Activated CD4-positive, alpha-beta memory T cell treated with anti-CD3 and anti-CD28 coated beads, Interleukin-2, amount 10 ng/mL, durations not matched to agents 7 days and 5 days (primary cell): ENCODE results near the gene TRPV2. TPM values are rescaled to one million over a fixed set of nuclear protein-coding genes. Genes with fewer than 3 reads are reported as not detected.
"Not testable (repeated sequence)": the region's sequence is repeated elsewhere in the genome, so short reads cannot be mapped to it uniquely, and the experiment has no call there.

Experiments
- CTCF ChIA-PET: fragments of 350-600 bp; sonication (Branson Sonifier 250); formaldehyde crosslinking; loops from one replicate; lab custom pipeline; 2021; ENCODE audit warnings: antibody characterized with exemption, inconsistent platforms; lab: Charles Lee
- POLR2A ChIA-PET: fragments of 350-600 bp; sonication (Branson Sonifier 250); formaldehyde crosslinking; loops from one replicate; lab custom pipeline; 2021; ENCODE audit warnings: antibody characterized with exemption; lab: Charles Lee
- DNase-seq: peaks from one replicate; pipeline ENCODE4 v3.0.0-alpha.2; 2020
- H3K27ac Mint-ChIP-seq: one replicate; pipeline ENCODE4 v1.8.0; 2021; ENCODE audit warnings: mild to moderate bottlenecking, mixed read lengths
- H3K27me3 Mint-ChIP-seq: one replicate; pipeline ENCODE4 v1.8.0; 2021; ENCODE audit warnings: mixed read lengths
- H3K36me3 Mint-ChIP-seq: one replicate; pipeline ENCODE4 v1.8.0; 2021; ENCODE audit warnings: low read depth, mixed read lengths
- H3K4me1 Mint-ChIP-seq: one replicate; pipeline ENCODE4 v1.8.0; 2021; ENCODE audit warnings: mixed read lengths
- H3K4me3 Mint-ChIP-seq: one replicate; pipeline ENCODE4 v1.8.0; 2021; ENCODE audit warnings: mild to moderate bottlenecking, mixed read lengths
- H3K9me3 Mint-ChIP-seq: one replicate; pipeline ENCODE4 v1.8.0; 2021; ENCODE audit warnings: mixed read lengths
- total RNA-seq, 2 experiments: library from RNA; stranded (reverse); gene quantifications; one replicate each; pipeline ENCODE4 v1.2.3, GENCODE V29; 2021

Gene TRPV2
- total RNA-seq, 2 experiments from 2014 or later: 131 to 142 TPM

GRCh38 chr17:16440354-16440753 is 25.0 kb downstream of the TRPV2 start:
- not testable (repeated sequence) for H3K9me3 Mint-ChIP-seq, H3K27me3 Mint-ChIP-seq, DNase-seq
- peaks cover 53% of the 10 kb centered on the region for H3K4me1 Mint-ChIP-seq
- H3K27ac Mint-ChIP-seq: peak overlapping the region; percentile 97
- CTCF ChIA-PET: interaction anchor here (0.6 to 2.9 kb wide), 8 partner anchors 12 to 1173 kb away, joined by 3 to 30 read pairs (median 8); partner anchors contain the start of genes CCDC144A and TRPV2
- POLR2A ChIA-PET: interaction anchor here (1.0 to 7.0 kb wide), 9 partner anchors 12 to 224 kb away, joined by 3 to 137 read pairs (median 5); partner anchors contain the start of genes PIGL, TRPV2 and UBB
- peaks cover 73% of the 10 kb centered on the region for H3K36me3 Mint-ChIP-seq
- H3K4me3 Mint-ChIP-seq: peak overlapping the region; percentile 98

- Mint-ChIP-seq H3K27me3 (no peaks in the 10 kb centered on the region), H3K4me3 (peak overlapping the region; percentile 98), H3K9me3 (no peaks in the 10 kb centered on the region), H3K4me1 (peaks cover 50% of the 10 kb centered on the region), H3K27ac (peak overlapping the region; percentile 97), H3K36me3 (peaks cover 71% of the 10 kb centered on the region)
- POLR2A ChIA-PET: interaction anchor here (0.7 to 7.0 kb wide), 11 partner anchors 11 to 224 kb away, joined by 3 to 137 read pairs (median 4); partner anchors contain the start of genes PIGL, TRPV2 and UBB
- CTCF ChIA-PET: interaction anchor here (0.6 to 2.9 kb wide), 10 partner anchors 11 to 923 kb away, joined by 3 to 24 read pairs (median 6); partner anchors contain the start of genes CCDC144A and TRPV2
- DNase-seq: no peak
Measured at GRCh38 chr17:16440901-16441629, 25.7 kb downstream of the TRPV2 start.

- no peaks in the 10 kb centered on the region for H3K9me3 Mint-ChIP-seq
- POLR2A ChIA-PET: interaction anchor here (0.9 to 7.0 kb wide), 6 partner anchors 10 to 92 kb away, joined by 3 to 137 read pairs (median 28); partner anchors contain the start of genes TRPV2 and UBB
- peak overlapping the region; percentile 97 for H3K27ac Mint-ChIP-seq
- CTCF ChIA-PET: interaction anchor here (1.3 to 2.6 kb wide), 5 partner anchors 10 to 80 kb away, joined by 3 to 24 read pairs (median 10); partner anchors contain the start of gene TRPV2
- H3K27me3 Mint-ChIP-seq: no peaks in the 10 kb centered on the region
- DNase-seq: no peak
- peaks cover 71% of the 10 kb centered on the region for H3K36me3 Mint-ChIP-seq
- peaks cover 52% of the 10 kb centered on the region for H3K4me1 Mint-ChIP-seq
- peak overlapping the region; percentile 46 for H3K4me3 Mint-ChIP-seq
Measured at GRCh38 chr17:16442141-16442540, 26.8 kb downstream of the TRPV2 start.

GRCh38 chr17:16442594-16443510 is 27.5 kb downstream of the TRPV2 start:
- ChIA-PET POLR2A (interaction anchor here (0.5 to 7.0 kb wide), 5 partner anchors 9 to 73 kb away, joined by 3 to 137 read pairs (median 4); partner anchors contain the start of gene TRPV2), CTCF (interaction anchor here (1.0 to 2.6 kb wide), 2 partner anchors 27 to 79 kb away, joined by 3 to 10 read pairs; partner anchors contain the start of gene TRPV2)
- peak overlapping the region; percentile 97 for H3K27ac Mint-ChIP-seq
- DNase-seq: no peak
- no peaks in the 10 kb centered on the region for H3K9me3 Mint-ChIP-seq
- peak overlapping the region; percentile 33 for H3K4me3 Mint-ChIP-seq
- peaks cover 51% of the 10 kb centered on the region for H3K4me1 Mint-ChIP-seq
- no peaks in the 10 kb centered on the region for H3K27me3 Mint-ChIP-seq
- H3K36me3 Mint-ChIP-seq: peaks cover 72% of the 10 kb centered on the region

- POLR2A ChIA-PET: interaction anchor here (1.2 to 7.0 kb wide), 3 partner anchors 8 to 62 kb away, joined by 3 to 137 read pairs (median 52); partner anchors contain the start of gene TRPV2
- Mint-ChIP-seq H3K27ac (no peak overlapping the region), H3K9me3 (no peaks in the 10 kb centered on the region), H3K4me1 (peaks cover 53% of the 10 kb centered on the region), H3K27me3 (no peaks in the 10 kb centered on the region), H3K36me3 (peaks cover 77% of the 10 kb centered on the region), H3K4me3 (no peak overlapping the region)
- DNase-seq: no peak
- CTCF ChIA-PET: interaction anchor here (1.0 to 1.1 kb wide), 2 partner anchors 10 to 78 kb away, joined by 3 to 6 read pairs; no protein-coding TSS in a partner anchor
Measured at GRCh38 chr17:16443511-16444257, 28.3 kb downstream of the TRPV2 start.

- CTCF ChIA-PET: interaction anchor here (1.1 kb wide), 1 partner anchor 9 kb away, joined by 6 read pairs; no protein-coding TSS in a partner anchor
- no peaks in the 10 kb centered on the region for H3K27me3 Mint-ChIP-seq
- POLR2A ChIA-PET: interaction anchor here (0.6 to 7.0 kb wide), 2 partner anchors 27 to 237 kb away, joined by 3 to 137 read pairs; partner anchors contain the start of gene TRPV2
- DNase-seq: no peak
- H3K9me3 Mint-ChIP-seq: no peaks in the 10 kb centered on the region
- peaks cover 56% of the 10 kb centered on the region for H3K4me1 Mint-ChIP-seq
- peaks cover 77% of the 10 kb centered on the region for H3K36me3 Mint-ChIP-seq
- H3K27ac Mint-ChIP-seq: peak overlapping the region; percentile 11
- no peak overlapping the region for H3K4me3 Mint-ChIP-seq
Measured at GRCh38 chr17:16444258-16444886, 29.0 kb downstream of the TRPV2 start.

GRCh38 chr17:16446338-16446983 is 31.1 kb downstream of the TRPV2 start:
- DNase-seq: no peak

GRCh38 chr17:16447676-16448075 is 32.3 kb downstream of the TRPV2 start:
- Mint-ChIP-seq H3K27ac (no peak overlapping the region), H3K4me3 (no peak overlapping the region), H3K36me3 (peaks cover 52% of the 10 kb centered on the region), H3K9me3 (no peaks in the 10 kb centered on the region), H3K27me3 (no peaks in the 10 kb centered on the region), H3K4me1 (peaks cover 30% of the 10 kb centered on the region)
- CTCF ChIA-PET: interaction anchor here (0.6 kb wide), 1 partner anchor 62 kb away, joined by 3 read pairs; no protein-coding TSS in a partner anchor
- POLR2A ChIA-PET: interaction anchor here (0.8 to 1.0 kb wide), 2 partner anchors 9 to 32 kb away, joined by 3 to 4 read pairs; no protein-coding TSS in a partner anchor
- no peak for DNase-seq

More at GRCh38 chr17:16446338-16446983, 31.1 kb downstream of the TRPV2 start:
- Mint-ChIP-seq H3K4me3 (no peak overlapping the region), H3K27ac (no peak overlapping the region), H3K9me3 (no peaks in the 10 kb centered on the region), H3K36me3 (peaks cover 64% of the 10 kb centered on the region), H3K4me1 (peaks cover 42% of the 10 kb centered on the region), H3K27me3 (no peaks in the 10 kb centered on the region)
- POLR2A ChIA-PET: no interaction called here
- CTCF ChIA-PET: no interaction called here

GRCh38 chr17:16448490-16448889 is 33.1 kb downstream of the TRPV2 start:
- no peaks in the 10 kb centered on the region for H3K27me3 Mint-ChIP-seq
- ChIA-PET CTCF (no interaction called here), POLR2A (interaction anchor here (0.8 to 7.6 kb wide), 2 partner anchors 8 to 32 kb away, joined by 3 to 52 read pairs; no protein-coding TSS in a partner anchor)
- peaks cover 49% of the 10 kb centered on the region for H3K36me3 Mint-ChIP-seq
- H3K4me1 Mint-ChIP-seq: peaks cover 24% of the 10 kb centered on the region
- no peak for DNase-seq
- no peak overlapping the region for H3K27ac Mint-ChIP-seq
- H3K9me3 Mint-ChIP-seq: no peaks in the 10 kb centered on the region
- no peak overlapping the region for H3K4me3 Mint-ChIP-seq

- Mint-ChIP-seq H3K36me3 (peaks cover 47% of the 10 kb centered on the region), H3K4me3 (no peak overlapping the region), H3K27ac (no peak overlapping the region), H3K4me1 (peaks cover 21% of the 10 kb centered on the region), H3K9me3 (no peaks in the 10 kb centered on the region), H3K27me3 (no peaks in the 10 kb centered on the region)
- ChIA-PET POLR2A (interaction anchor here (7.6 kb wide), 1 partner anchor 8 kb away, joined by 52 read pairs; no protein-coding TSS in a partner anchor), CTCF (interaction anchor here (0.7 kb wide), 1 partner anchor 71 kb away, joined by 6 read pairs; no protein-coding TSS in a partner anchor)
- no peak for DNase-seq
Measured at GRCh38 chr17:16449121-16449570, 33.8 kb downstream of the TRPV2 start.
